Measurements from ENCODE around the gene TRIM66.

Gene TRIM66

GRCh38 chr11:8604078-8604723, 78.3 kb downstream of the TRIM66 start:
- no peak for DNase-seq

GRCh38 chr11:8603696-8604077, 78.8 kb downstream of the TRIM66 start:
- no peak for DNase-seq

GRCh38 chr11:8601376-8602133, 80.9 kb downstream of the TRIM66 start:
- no peak for DNase-seq

- no peak for DNase-seq
Measured at GRCh38 chr11:8598506-8598905, 84.0 kb downstream of the TRIM66 start.

GRCh38 chr11:8597182-8597581, 85.3 kb downstream of the TRIM66 start:
- DNase-seq = no peak

GRCh38 chr11:8596504-8597046, 85.9 kb downstream of the TRIM66 start:
- no peak for DNase-seq

GRCh38 chr11:8593935-8594909, 88.2 kb downstream of the TRIM66 start, which contains the start of gene STK33:
Gene STK33, minus strand, starts transcription at chr11:8594228. Its CDS starts 119,323 bp downstream, at chr11:8474905.
- no peak for DNase-seq

- DNase-seq = no peak
Measured at GRCh38 chr11:8593455-8593854, 89.0 kb downstream of the TRIM66 start.

- DNase-seq = no peak
Measured at GRCh38 chr11:8587915-8588314, 94.5 kb downstream of the TRIM66 start.

- no peak for DNase-seq
Measured at GRCh38 chr11:8586805-8587204, 95.7 kb downstream of the TRIM66 start.

GRCh38 chr11:8586184-8586583, 96.3 kb downstream of the TRIM66 start:
- no peak for DNase-seq

GRCh38 chr11:8584511-8584910, 98.0 kb downstream of the TRIM66 start:
- no peak for DNase-seq

- DNase-seq = no peak
Measured at GRCh38 chr11:8584082-8584481, 98.4 kb downstream of the TRIM66 start.

- no peak for DNase-seq
Measured at GRCh38 chr11:8581300-8581699, 101.2 kb downstream of the TRIM66 start.

- no peak for DNase-seq
Measured at GRCh38 chr11:8577791-8578581, 104.5 kb downstream of the TRIM66 start.

GRCh38 chr11:8574798-8575197, 107.7 kb downstream of the TRIM66 start:
- no peak for DNase-seq

- DNase-seq = no peak
Measured at GRCh38 chr11:8573777-8574176, 108.7 kb downstream of the TRIM66 start.

GRCh38 chr11:8567602-8568198, 114.8 kb downstream of the TRIM66 start:
- no peak for DNase-seq

GRCh38 chr11:8566613-8567210, 115.8 kb downstream of the TRIM66 start:
- DNase-seq = no peak

- no peak for DNase-seq
Measured at GRCh38 chr11:8564526-8564925, 117.9 kb downstream of the TRIM66 start.
